HT-29 (cell line): Measurements from ENCODE around the gene TTC33. TPM values are rescaled to one million over a fixed set of nuclear protein-coding genes. Genes with fewer than 3 reads are reported as not detected.
"Not testable (repeated sequence)": the region's sequence is repeated elsewhere in the genome, so short reads cannot be mapped to it uniquely, and the experiment has no call there.

Source experiments
- DNase-seq: peaks from one replicate; pipeline ENCODE4 v3.0.0-alpha.2; 2015; ENCODE audit warnings: low spot score
- total RNA-seq: library from RNA; depleted of rRNA; stranded (reverse); fragments of >200 nt; shearing (Covaris generic); gene quantifications from 2 replicates; pipeline ENCODE4 v1.2.3, GENCODE V29; 2014; rRNA removed

Gene TTC33, protein sequence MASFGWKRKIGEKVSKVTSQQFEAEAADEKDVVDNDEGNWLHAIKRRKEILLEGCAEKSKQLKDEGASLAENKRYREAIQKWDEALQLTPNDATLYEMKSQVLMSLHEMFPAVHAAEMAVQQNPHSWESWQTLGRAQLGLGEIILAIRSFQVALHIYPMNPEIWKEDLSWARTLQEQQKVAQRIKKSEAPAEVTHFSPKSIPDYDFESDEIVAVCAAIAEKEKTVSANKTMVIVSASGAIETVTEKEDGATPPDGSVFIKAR
- 3.0 and 3.5 TPM in 2 replicates for total RNA-seq

DNA sequence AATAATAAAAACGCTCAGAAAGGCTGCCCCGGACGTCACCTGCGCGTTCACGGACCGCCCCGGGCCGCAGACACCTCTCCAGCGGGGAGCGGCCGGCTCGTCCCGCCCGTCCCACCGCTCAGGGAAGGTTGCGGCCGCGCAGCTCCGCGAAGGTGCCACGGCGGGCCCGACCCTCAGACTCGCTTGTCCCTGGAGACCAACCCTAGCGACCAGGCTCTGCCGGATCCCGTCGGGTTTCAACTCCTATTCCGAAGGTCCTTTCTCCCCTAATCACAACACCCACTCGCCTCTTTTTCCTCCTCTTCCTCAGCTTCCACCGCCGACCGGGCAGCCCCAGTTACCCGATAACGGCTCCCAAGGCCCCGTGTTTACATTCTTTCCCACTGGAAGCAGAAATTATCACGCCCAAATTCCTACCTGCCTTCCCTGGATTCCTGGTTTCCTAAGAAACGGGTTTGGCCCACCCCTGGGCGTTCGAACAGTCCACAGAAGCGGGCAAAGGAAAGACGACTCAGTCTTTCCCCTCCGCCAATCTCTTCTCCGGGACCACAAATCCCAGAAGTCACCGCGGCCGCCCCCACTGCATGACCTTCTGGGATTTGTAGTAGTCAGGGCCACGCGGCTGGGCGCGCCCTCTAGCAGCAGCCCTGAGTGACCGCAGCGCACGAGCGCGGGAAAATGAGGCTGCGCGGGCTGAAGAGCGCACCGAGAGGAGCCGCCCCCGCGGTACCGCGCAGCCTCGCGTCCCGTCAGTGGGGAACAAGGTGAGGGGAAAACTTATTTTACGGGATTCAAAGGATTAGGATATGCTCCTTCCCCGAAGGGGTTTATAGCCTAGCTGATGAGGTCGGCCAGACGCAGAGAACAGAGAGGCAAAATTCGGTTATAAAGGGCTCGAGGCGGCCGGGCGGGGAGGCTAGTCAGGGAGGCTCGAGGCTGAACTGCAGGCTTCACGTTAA lies at the start of gene TTC33:
Gene TTC33 (minus strand): TSS at position 555 of the 959 bp plus-strand sequence. CDS start 8,943 bp downstream, outside the sequence.
- DNase-seq: peak; percentile 97

DNA sequence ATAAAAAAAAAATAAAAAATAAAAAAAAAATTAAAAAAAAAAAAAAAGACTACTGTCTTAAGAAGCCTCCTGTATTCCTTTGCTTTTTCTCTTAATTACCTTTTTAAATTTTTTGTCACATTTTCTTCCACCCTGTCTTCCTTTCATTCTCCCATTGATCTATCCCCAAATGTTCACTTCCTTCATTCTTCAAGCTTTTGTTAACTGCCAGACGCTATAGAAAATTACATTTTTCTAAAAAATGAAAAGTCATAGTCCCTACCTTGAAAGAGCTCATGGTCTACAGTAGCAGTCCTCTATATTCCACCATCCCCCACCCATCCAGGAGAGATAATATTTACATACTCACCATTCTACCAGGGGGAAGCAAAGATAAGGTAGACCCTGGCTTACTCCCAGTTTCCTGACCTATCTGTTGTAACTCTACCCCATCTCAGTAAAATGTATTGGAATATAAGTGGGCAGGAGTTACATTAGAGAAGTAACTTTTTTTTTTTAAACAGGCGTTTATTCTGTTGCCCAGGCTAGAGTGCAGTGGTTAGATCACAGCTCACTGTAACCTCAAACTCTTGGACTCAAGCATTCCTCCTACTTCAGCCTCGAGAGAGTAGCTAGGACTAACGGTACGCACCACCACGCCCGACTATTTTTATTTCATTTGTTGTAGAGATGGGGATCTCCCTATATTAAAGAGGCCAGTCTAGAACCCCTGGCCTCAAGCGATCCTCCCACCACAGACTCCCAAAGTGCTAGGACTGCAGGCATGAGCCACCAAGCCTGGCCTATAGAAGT lies 46.2 kb upstream of the TTC33 start:
- DNase-seq: no peak

DNA sequence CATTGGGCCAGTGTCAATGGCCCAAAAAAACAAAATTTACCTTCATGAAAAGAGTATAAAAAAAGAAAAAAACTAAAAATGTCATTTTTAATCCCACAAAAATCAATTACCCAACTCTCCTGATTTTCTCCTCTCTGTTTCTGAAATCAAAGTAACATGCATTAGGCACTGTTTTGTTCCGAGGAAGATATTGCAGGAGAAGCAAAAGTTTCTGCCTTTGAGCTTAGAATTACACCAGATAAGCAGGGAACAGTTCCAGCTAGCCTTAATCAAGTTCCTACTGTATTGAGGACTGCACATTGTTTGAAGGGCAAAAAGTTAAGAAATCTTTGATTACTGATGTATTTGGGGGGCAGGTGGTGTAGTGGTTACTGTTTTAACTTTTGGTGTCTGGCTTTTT lies 43.5 kb upstream of the TTC33 start:
- no peak for DNase-seq

DNA sequence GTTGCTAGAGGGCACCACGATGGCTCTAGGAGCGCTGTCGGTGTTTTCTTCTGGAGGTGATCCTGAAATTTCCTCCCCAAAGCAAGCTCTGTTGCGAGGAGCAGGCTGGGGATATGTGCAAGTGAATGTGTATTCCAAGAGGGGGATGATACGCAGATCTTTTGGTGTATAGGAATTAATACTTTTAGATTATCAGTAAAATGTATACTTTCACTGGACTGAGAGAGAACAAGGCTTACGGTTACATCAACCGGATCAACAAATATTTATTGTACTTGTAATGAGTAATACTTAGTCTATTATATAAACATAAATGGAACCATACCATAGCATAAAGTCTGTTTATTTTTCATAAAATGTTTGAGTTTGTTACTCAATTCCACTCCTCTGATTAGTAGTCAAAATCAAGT lies 43.0 kb upstream of the TTC33 start:
- DNase-seq: no peak

DNA sequence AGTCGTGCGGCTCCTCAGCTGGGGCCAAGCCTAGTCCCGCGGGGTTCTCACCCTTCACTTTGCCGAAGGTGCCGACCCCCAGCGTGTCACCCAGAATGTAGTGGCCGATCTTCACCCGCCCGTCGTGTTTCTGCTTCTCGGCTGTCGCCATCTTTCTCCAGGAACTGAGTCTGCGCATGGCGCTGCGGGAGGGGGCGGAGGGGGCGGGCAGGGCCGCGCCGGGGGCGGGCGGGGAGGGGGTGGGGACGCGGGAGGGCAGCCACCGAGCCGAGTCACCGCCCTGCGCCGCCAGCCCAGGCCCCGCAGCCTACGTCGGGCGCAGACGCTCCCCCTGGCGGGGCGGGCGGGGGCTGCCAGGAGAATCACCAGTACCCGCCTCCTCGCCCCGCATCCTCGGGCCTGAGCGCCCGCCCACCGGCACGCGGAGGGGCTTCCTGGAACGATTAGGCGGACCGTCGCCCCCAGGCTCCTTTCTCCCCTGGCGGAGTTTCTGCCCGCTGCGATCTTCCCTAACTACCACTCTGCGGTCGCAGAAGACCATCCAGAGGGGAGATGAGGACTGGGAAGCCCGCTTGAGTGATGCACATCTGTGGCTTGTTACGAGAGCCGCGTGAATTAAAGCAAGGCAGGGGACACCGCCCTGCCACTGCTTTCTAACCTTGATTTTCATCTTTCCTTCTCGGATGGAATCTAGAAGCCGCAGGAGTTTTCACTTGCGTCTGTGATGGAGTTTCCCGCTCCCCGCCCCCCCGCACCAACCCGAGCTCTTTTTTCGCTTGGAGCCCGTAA lies 42.4 kb upstream of the TTC33 start, which contains the start of gene PRKAA1:
Gene PRKAA1 (minus strand): TSS at position 363 of the 789 bp plus-strand sequence. CDS start 185 bp downstream, at position 178.
- DNase-seq: peak; percentile 95

DNA sequence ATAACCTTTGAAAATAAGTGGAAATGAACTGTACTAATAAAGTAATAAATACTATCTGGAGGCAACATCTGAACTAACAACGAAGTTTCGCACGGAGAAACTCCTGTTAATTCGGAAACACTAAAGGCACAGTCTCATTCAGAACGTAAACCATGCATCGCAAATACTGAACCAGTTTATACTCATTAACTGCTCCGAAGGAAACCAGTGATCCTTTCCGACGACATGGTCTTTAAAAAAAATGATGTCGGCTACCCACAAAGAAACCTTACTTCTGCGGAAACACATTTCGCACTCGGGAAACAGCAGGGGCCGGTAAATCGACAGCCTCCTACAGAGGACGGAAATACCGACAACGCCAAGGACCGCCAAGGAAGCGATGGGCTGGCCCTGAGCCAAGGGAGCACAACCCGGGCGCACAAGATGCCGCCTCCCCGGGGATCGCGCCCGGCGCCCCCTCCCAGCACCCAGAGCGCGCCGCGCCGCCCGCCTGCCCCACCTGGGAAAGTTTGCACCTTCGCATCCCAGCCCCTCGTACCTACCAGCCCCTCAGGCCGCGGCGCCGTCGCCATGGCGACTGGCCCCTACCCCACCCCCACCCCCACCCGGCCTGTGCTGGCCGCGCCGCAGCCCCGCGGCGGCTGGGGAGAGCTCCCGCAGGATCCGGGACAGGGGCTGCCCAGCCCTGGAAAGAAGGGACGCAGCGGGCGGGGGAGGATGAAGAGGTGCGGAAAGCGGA lies 41.7 kb upstream of the TTC33 start:
- DNase-seq: peak; percentile 85

DNA sequence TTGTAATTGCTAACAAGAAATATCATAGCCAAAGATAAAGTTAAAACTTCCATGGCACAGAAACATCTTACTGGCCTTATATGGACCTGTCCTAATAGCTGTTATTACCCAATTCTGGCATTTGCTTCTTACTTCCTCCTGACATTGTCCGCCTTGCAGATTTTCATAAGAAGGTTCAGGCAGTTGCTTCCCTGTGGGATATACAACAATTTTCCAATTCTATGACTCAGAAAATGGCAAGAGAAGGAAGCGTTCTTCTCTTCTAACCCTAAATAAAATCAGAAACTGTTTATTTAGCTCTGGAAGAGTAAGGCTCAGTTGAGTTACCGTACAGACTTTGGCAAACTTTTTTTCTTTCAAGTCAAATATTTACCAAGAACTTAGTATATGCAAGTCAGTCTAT lies 40.7 kb upstream of the TTC33 start:
- DNase-seq: peak; percentile 41

DNA sequence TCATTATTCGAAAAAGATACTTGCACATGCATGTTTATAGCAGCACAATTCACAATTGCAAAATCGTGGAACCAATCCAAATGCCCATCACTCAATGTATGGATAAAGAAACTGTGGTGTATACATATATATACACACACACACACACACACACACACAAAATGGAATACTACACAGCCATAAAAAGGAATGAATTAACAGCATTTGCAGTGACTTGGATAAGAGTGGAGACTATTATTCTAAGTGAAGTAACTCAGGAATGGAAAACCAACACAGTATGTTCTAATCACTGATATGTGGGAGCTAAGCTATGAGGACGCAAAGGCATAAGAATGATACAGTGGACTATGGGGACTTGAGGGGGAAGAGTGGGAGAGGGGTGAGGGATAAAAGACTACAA lies 39.1 kb upstream of the TTC33 start:
- not testable (repeated sequence) for DNase-seq

DNA sequence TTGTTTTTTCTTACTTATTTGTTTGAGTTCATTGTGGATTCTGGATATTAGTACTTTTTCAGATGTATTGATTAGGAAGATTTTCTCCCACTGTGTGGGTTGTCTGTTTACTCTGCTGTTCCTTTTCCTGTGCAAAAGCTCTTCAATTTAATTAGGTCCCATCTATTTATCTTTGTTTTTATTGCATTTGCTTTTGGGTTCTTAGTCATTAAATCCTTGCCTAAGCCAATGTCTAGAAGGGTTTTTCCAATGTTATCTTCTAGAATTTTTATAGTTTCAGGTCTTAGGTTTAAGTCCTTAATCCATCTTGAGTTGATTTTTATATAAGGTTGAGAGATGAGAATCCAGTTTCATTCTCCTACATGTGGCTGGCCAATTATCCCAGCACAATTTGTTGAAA lies 38.6 kb upstream of the TTC33 start:
- not testable (repeated sequence) for DNase-seq

DNA sequence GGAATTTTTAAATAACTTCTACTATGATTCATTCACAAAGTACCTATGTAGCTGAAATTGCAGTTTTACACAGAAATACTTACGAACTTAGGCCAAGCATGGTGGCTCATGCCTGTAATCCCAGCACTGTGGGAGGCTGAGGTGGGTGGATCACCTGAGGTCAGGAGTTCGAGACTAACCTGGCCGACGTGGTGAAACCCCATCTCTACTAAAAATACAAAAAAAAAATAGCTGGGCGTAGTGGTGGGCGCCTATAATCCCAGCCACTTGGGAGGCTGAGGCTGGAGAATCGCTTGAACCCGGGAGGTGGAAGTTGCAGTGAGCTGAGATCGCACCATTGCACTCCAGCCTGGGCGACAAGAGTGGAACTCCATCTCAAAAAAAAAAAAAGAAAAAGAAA lies 36.9 kb upstream of the TTC33 start:
- DNase-seq: not testable (repeated sequence)

DNA sequence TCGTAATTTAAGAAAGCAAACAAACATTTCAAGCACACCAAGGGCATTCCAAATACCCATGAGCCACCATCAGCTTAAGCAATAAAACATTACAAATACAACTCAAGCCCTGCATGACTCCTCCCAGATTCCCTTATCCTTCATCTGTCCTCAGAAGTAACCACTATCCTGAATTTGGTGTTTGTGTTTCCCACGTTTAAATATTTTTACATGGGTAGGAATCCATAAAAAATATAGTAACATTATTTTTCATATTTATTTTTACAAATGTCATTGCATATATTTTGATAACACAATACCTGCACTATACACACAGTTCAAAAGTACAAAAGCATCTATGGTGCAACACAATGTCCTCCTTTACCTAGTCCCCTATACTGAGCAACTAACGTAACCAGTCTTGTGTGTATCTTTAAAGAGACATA lies 36.0 kb upstream of the TTC33 start:
- DNase-seq: no peak

DNA sequence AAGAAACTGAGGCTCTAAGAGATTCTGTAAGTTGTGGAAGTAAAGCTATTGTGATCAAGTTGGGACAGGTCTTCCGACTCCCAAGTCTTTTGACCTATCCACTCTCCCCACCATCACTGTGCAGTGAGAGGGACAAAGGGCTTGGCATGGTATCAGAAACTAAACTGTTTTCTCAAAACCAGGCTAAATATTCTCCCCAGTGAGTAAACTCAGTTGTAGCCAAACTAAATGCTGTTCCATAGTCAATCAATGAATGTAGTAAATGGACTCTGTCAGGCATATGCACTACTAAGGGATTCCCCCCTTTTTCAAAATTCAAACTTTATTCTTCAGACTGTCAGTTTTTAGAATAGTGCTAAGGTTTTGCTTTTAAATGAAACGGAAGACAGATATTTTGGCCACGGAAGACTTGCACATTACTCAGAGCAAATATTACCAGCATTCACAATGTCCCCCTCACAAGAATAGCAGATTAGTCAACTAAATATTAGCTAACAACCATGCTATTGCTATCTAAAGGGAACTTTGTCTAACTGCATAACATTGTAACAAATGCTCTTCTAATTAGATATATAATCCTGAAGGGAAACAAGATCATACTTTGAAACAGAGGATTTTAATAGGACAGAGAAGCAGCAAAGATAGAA lies 35.3 kb upstream of the TTC33 start:
- DNase-seq: no peak

DNA sequence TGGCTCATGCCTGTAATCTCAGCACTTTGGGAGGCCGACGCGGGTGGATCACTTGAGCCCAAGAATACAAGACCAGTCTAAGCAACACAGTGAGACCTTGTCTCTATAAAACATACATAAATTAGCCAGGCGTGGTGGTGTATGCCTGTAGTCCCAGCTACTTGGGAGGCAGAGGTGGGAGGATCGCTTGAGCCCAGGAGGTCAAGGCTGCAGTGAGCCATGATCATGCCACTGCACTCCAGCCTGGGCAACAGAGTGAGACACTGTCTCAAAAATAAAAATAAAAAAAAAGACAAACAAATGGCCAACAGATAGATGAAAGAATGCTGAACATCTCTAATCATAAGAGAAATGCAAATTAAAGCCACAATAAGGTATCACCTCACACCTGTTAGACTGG lies 33.2 kb upstream of the TTC33 start:
- DNase-seq: not testable (repeated sequence)

DNA sequence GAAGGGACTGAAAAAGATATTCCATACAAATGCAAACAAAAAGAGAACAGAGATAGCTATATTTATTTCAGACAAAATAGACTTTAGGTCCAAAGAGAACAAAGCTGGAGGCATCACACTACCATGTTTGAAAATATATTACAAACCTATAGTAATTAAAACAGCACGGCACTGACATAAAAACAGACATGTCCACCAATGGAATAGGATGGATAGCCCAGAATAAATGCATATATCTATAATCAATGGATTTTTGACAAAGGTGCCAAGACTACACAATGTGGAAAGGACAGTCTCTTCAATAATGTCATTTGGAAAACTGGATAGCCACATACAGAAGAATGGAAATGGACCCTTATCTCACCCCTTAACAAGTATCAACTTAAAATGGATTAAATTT lies 32.2 kb upstream of the TTC33 start:
- no peak for DNase-seq

DNA sequence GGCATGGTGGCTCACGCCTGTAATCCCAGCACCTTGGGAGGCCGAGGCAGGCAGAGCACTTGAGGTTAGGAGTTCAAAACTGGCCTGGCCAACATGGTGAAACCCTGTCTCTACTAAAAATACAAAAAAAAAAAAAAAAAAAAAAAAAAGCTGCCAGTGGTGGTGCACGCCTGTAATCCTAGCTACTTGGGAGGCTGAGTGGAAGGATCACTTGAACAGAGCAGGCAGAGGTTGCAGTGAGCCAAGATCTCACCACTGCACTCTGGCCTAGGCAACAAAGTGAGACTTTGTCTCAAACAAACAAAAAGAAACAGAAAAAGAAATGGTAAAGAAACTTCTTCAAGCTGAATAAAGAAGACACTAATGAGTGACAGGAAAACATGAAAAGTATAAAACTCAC lies 30.9 kb upstream of the TTC33 start:
- not testable (repeated sequence) for DNase-seq

DNA sequence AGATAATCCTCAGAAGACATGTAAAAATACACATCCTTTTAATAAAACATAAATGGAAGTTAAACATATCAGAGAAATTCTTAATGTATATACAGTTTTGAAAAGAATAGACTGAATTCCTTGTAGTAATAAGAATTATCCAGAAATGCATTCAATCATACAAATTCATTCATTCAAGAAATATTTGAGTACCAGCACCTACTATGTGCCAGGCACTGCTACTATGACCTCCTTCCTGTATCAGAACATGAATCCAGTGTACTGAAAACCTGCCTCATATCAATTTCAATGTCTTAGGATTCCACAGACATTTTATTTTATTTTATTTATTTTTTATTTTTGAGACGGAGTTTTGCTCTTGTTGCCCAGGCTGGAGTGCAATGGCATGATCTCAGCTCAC lies 29.2 kb upstream of the TTC33 start:
- no peak for DNase-seq

DNA sequence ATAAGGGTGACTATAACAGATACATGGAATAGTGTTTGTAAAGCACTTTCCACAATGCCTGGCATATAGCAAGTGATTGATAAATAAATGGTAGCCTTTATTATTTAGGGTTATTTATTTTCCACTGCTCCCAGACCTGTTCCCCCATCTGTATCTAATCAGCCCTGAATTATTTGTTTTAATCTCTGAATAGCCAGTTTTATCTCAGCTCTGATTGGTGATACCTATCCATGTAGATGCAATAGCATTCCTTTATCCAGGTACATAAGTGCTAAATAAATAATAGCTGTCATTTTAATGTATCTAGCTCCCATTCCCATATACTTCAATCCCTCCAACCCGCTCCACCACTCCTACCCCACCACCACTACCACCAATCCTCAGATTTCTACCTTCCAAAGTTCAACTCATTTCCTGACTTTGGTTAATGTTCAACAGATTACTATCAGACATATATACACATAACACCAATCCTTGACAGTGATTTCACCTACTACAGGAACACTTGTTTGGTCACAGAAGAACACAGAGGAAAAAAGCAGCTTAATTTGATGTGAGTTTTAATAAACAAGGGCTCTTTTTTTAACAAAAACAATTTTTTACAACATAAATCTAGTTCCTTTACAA lies 28.4 kb upstream of the TTC33 start:
- peak; percentile 86 for DNase-seq

DNA sequence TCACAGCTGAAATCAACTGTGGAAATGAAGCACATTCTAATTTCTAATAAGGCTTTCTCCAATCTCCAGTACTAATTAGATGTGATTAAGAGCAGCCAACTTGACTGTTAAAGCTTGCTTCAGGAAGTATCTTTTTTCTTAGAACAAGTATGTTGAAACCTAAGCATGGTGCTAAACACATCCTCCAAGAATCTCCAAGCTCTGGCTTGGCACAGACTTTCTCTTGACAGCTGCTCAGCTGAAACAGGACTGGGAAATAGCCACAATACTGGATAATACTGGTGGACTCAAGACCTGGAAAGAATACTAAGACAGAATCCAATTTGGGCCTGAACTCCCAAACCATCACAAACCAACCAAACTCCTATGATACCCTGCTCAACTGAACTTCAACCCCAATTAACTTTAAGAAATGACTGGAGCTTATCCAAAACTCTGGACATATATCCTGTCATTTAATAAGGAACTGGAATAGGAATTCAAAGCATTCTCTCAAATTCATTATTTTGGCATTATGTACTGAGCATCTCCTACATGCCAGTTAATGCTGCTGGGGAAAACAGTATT lies 26.2 kb upstream of the TTC33 start:
- DNase-seq: no peak

DNA sequence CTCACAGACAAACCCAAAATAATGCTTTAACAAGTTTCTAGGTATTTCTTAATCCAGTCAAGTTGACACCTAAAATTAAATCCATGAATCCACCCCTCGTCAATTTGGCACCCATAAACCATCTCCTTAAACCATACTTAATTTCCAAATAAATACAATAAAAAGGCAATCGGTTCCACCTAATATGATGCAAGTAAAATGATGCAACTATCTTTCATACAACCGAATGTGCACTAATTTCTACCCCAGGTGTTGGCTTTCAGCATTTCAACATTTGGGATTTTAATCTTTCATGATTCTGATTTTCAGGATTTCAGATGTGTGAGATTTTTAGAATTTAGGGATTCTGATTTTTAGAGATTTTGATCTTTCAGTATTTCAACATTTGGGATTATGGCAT lies 25.1 kb upstream of the TTC33 start:
- no peak for DNase-seq
